ENCODE data around the gene TRIM66. TPM values are rescaled to one million over a fixed set of nuclear protein-coding genes. Genes with fewer than 3 reads are reported as not detected.

The TRIM66 gene
- total RNA-seq, 2 experiments from 2014 or later = 18.5 to 22.8 TPM

DNA sequence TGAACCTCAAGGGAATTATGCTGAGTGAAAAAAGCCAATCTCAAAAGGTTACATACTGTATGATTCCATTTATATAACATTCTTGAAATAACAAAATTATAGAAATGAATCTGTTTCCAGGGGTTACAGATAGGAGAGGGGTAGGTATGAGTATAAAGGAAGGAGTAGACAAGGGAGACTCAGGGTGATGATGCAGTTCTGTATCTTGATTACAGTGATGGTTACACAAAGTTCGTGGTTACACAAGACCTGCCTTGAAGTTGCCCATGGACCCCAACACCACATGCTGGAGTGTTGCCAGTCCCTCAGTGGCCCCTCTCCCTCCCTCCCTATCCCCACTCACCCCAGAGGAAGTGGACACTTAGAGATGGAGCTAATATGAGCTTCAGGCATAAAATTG lies 108.7 kb downstream of the TRIM66 start:
- Mint-ChIP-seq H3K9me3 (no peaks in the 10 kb centered on the region), H3K36me3 (ENCODE audit: low read depth) (no peaks in the 10 kb centered on the region), H3K27me3 (peaks cover 26% of the 10 kb centered on the region), H3K4me1 (no peaks in the 10 kb centered on the region), H3K27ac (no peak overlapping the region), H3K4me3 (no peak overlapping the region)
- DNase-seq = no peak
- POLR2A ChIA-PET = no interaction called here
- CTCF ChIA-PET = no interaction called here

DNA sequence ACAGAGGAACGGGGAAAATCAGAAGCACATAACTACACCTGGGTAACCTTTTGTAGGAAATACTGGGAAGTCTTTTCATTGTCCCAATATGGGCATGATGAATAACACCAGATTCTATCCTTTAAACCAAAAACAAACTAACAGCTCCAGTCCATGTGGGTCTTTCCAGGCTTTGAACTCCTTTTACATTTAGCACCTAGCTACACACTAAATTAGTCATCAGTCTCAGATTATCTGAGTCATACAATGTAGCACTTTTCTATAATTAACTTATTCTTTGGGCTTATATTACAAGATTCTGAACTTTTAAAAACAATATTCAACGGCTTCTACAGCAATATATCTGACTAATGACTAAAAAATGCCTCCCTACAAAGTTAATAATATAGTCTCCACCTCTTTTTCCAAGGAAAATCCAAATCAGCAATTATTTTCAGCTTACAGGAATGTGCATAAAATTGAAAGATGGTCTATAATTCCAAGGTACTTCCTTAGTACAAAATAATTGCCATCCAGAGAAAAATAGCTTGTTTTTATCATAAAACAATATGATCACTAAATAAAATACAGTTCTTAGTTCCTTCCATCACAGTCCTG lies 114.8 kb downstream of the TRIM66 start:
- POLR2A ChIA-PET = no interaction called here
- no peaks in the 10 kb centered on the region for H3K9me3 Mint-ChIP-seq
- H3K4me1 Mint-ChIP-seq = no peaks in the 10 kb centered on the region
- no peak overlapping the region for H3K27ac Mint-ChIP-seq
- H3K36me3 Mint-ChIP-seq (ENCODE audit: low read depth) = no peaks in the 10 kb centered on the region
- DNase-seq = no peak
- peaks cover 32% of the 10 kb centered on the region for H3K27me3 Mint-ChIP-seq
- H3K4me3 Mint-ChIP-seq = no peak overlapping the region
- CTCF ChIA-PET = interaction anchor here (1.0 to 1.3 kb wide), 2 partner anchors 45 to 324 kb away, joined by 3 read pairs; no protein-coding TSS in a partner anchor

DNA sequence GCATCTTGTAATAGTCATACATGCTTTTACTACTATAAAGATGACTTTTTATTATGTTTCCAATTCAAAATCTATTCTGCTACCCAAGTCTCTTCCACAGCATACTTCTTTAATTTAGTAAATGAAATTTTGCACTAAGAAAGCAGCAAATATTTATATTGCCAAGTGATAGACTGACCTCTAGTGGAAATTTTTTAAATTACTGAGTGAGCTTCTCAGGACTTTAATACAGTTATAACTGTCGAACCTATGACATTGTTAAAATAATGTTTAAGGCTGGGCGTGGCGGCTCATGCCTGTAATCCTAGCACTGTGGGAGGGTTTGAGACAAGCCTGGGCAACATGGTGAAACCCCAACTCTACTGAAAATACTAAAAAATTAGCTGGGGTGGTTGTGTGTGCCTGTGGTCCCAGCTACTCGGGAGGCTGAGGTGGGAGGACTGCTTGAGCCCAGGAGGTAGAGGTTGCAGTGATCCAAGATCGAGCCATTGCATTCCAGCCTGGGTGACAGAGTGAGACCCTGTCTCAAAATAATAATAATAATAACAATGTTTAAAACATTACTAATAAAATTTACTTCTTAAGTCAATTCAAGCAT lies 115.8 kb downstream of the TRIM66 start:
- ChIA-PET CTCF (interaction anchor here (1.0 to 1.3 kb wide), 3 partner anchors 46 to 374 kb away, joined by 3 read pairs; no protein-coding TSS in a partner anchor), POLR2A (no interaction called here)
- Mint-ChIP-seq H3K4me3 (no peak overlapping the region), H3K27ac (no peak overlapping the region), H3K9me3 (no peaks in the 10 kb centered on the region), H3K36me3 (ENCODE audit: low read depth) (no peaks in the 10 kb centered on the region), H3K27me3 (peaks cover 37% of the 10 kb centered on the region), H3K4me1 (no peaks in the 10 kb centered on the region)
- no peak for DNase-seq

DNA sequence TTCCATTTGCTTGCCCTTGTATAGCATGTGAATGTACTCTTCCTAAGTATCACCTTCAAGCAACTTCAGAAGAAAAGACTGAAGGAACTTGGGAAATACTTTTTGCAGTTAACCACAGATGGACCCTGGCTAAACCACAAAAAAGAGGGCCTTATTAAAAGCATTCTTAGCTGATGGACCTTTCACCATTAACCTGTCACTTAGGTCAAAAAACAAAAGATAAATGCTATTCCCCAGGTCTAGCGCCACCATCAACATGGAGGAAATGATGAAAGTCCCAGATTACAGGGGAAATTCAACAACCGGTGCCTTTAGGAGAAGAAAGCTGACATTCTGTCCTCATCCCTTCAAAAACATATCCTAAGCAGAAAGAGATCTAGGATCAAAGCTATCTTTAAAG lies 117.9 kb downstream of the TRIM66 start:
- POLR2A ChIA-PET = no interaction called here
- Mint-ChIP-seq H3K27ac (no peak overlapping the region), H3K36me3 (ENCODE audit: low read depth) (no peaks in the 10 kb centered on the region), H3K4me3 (no peak overlapping the region), H3K4me1 (no peaks in the 10 kb centered on the region), H3K27me3 (peaks cover 38% of the 10 kb centered on the region), H3K9me3 (peaks cover 3% of the 10 kb centered on the region)
- DNase-seq = no peak
- CTCF ChIA-PET = no interaction called here

Other genes with a start within 250 kb of the TRIM66 start
- gene STK33, start 88.4 kb downstream of the TRIM66 start, total RNA-seq = 1 to 10 TPM in 1 of 2 experiments, under 1 TPM in 1; 0.79 to 1.1 TPM
- gene RPL27A, start 127 bp upstream of the TRIM66 start, total RNA-seq = 100 to 1,000 TPM; 737 to 869 TPM
- gene AKIP1, start 228.5 kb upstream of the TRIM66 start, total RNA-seq = 10 to 100 TPM; 30.0 to 35.0 TPM

All from activated CD4-positive, alpha-beta T cell treated with anti-CD3 and anti-CD28 coated beads, Interleukin-2, amount 10 ng/mL, durations not matched to agents 7 days and 5 days (primary cell).